Stimulated activated CD4-positive, alpha-beta T cell treated with anti-CD3 and anti-CD28 coated beads, Interleukin-12 subunit alpha, Interleukin-12 subunit beta, amount 100 ng/mL, for 24 hours (primary cell): ENCODE data around the gene CTSG.
A peak's percentile ranks its signal among the peaks of the same experiment; 100 is the strongest.
"Not testable (repeated sequence)": the region's sequence is repeated elsewhere in the genome, so short reads cannot be mapped to it uniquely, and the experiment has no call there.

Experiments
- DNase-seq, 2 experiments: peaks; one replicate each; pipeline ENCODE4 v3.0.0-alpha.2; 2020; ENCODE audit warnings: low read depth in 2 of 2

CTSG gene

GRCh38 chr14:24576182-24576581 is at the start of gene CTSG:
Gene CTSG (minus strand): TSS chr14:24576250. CDS start chr14:24576223, 27 bp downstream.
- no peak for DNase-seq

DNA sequence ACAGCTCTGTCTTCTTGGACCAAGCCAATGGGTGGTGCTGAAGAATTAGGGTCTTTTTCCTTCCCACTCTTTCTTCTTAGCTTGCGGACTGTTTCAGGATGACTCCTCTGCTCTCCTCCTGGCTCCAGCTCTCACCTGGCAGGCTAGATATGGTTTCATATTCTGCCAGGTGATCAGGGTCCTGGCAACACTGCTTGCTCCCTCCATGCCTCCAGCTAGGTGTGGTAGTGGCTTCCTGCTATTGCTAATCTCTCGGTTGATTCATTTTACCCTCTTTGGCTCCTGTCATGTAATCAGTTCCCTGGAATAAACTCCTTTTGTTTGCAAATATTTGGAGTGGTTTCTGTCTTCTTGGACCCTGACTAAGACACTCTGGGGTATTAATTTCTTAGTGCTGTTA is 37.7 kb upstream of the CTSG start:
- no peak for DNase-seq

DNA sequence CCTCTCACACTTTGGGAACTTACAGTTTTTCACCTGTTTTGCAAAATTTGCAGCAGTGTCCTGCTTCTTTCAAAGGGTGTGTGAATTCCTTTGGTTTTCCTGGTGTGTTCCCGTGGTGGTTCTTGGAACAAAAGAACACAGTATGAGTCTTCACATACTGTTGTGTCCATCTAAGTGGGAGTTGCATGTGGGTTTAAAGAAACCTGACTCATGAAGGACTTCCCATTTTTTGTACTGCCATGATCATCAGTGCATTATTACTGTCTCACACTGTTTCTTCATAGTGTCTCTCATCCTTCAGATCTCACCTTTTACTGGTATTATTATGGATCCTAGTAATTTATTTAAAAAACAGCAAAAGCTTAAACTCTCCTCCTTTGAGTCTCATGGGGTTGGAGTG is 37.2 kb upstream of the CTSG start:
- no peak for DNase-seq

DNA sequence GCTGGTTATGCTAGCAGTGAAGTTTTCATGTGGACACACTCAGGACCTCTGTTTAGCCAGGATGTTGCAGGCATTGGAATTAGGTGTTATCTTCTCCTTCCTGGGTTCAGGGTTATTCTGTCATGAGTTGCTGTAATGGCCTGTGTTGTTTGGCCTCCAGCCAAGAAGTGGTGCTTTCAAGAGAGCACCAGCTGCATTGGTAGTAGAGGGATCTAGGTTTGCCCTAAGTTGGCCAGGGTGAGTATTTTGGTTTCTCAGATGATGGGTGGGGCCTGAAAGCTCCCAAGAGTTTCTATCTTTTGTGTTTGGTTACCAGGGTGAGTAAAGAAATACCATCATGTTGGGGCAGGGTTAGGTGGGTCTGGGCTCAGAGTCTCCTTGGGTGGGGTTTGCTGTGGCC is 36.1 kb upstream of the CTSG start:
- DNase-seq: no peak

GRCh38 chr14:24609655-24610344 is 33.8 kb upstream of the CTSG start, which contains the start of gene GZMH:
Gene GZMH (minus strand): TSS chr14:24609685. CDS start chr14:24609613, 72 bp downstream.
- DNase-seq: no peak

DNA sequence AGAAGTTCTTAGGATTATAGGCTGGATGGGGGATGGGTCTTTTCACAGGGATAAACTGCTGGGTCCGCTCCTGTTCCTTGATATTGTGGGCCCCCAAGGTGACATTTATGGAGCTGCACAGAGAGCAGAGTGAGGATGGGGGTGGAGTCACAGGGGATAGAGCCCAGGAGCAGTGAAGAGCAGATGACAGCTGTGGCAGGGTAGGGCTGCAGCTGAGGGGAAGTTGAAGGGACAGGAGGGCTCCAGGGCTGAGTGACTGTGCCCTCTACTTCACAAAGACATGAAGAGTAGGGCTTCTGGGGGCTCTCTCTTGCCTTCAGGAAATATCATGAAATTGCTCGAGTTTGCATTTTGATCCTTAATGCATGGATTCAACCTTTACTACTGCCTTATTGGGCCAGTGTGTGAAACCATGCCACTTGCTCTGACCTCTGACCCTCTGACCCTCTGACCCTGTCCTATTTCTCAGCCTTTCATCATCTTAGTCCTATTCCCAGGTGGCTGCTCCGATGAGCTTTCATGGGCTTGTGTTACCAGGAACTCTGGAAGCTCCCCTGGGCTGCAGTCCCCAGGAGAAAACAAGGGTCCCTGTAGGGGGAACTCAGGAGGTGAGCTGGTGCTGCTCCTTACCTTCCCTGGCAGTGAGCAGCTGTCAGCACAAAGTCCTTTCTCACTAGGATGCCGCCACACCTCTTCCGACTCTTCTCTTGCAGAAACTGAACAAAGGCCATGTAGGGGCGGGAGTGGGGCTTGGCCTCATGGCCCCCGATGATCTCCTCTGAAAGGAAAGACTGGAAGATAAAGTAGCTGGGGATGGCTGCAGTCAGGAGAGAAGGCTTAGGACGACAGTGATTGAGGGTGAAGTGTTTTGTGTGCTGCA is 31.8 kb upstream of the CTSG start:
- DNase-seq: no peak

DNA sequence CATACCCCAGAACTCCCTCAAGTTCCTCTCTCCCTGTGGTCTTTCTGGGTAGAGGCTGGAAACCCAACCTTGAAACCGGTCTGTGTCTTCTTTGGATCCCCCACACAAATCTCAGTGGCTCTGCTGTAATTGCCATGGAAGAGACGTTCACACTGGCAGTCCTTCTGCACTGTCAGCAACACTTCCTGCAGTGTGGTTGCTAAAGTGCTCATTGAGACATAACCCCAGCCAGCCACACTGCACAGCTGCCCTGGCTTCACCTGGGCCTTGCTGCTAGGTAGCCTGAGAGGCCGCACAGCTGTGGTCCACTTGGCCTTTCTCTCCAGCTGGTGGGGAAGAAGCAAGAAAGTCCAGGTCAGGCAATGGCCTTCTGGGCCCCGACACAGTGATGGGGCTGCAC is 31.0 kb upstream of the CTSG start:
- DNase-seq: no peak

DNA sequence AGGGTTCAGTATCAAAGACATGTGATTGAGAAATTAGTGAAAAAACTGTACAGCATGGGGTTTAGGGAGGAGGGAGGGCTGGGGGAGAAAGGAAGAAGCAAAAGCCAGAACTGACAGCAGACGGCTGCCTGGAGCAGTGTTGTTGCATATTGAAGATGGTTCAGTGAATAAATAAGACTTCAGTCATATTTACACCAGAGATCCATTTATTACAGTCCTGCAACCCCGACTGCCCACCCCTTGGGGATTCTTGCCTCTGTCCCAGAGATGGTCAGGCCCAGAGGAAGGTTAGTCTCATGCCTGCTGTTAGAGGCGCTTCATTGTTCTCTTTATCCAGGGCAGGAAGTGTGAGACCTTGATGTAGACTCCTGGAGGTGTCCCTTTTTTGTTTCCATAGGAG is 30.2 kb upstream of the CTSG start:
- no peak for DNase-seq

- DNase-seq: peak; percentile 53 to 75
Observed at GRCh38 chr14:24605435-24606190, 29.6 kb upstream of the CTSG start.

DNA sequence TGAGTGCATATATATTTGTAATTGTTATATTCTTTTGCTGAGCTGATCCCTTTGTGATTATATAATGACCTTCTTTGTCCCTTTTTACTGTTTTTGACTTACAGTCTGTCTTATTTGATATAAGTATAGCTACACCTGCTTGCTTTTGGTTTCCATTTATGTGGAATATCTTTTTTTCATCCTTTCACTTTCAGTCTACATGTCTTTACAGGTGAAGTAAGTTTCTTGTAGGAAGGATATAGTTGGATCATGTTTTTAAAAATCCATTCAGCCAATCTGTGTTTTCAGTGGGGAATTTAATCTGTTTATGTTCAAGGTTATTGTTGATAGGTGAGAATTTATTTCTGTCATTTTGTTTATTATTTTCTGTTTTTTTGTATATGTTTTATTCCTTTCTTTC is 21.4 kb upstream of the CTSG start:
- DNase-seq: no peak

- DNase-seq: no peak
Observed at GRCh38 chr14:24595073-24595808, 19.2 kb upstream of the CTSG start.

DNA sequence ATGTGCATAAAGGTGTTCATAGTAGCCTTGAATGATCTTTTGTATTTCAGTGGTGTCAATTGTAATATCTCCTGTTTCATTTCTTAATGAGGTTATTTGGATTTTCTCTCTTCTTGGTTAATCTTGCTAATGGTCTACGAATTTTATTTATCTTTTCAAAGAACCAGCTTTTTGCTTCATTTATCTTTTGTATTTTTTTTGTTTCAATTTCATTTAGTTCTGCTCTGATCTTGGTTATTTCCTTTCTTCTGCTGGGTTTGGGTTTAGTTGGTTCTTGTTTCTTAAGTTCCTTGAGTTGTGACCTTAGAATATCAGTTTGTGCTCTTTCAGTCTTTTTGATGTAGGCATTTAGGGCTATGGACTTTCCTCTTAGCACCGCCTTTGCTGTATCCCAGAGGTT is 15.0 kb upstream of the CTSG start:
- not testable (repeated sequence) for DNase-seq

DNA sequence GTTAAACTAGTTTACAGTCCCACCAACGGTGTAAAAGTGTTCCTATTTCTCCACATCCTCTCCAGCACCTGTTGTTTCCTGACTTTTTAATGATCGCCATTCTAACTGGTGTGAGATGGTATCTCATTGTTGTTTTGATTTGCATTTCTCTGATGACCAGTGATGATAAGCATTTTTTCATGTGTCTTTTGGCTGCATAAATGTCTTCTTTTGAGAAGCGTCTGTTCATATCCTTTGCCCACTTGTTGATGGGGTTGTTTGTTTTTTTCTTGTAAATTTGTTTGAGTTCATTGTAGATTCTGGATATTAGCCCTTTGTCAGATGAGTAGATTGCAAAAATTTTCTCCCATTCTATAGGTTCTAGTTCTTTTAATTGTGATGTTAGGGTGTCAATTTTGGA is 8.4 kb upstream of the CTSG start:
- DNase-seq: not testable (repeated sequence)

DNA sequence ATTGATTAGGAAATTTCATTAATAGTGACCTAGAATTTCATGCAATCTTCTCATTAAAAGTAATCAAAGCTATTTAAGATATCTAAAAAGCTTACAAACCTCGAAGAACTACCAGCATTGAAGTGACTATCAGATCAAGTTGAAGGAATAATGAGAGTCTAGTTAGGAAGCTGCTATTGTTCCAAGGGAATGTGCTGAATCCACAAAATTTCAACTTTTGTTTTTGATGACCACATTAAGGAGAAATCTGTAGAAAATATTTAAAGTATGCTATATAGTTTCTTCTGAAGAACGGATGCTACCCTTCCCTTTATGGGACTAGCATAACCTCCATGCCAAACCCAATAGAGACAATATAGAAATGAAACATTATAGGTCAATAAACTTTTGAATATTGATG is 2.5 kb upstream of the CTSG start:
- no peak for DNase-seq

- no peak for DNase-seq
Observed at GRCh38 chr14:24576771-24577170, 721 bp upstream of the CTSG start.

- no peak for DNase-seq
Observed at GRCh38 chr14:24574206-24574774, 1.8 kb downstream of the CTSG start.

GRCh38 chr14:24566318-24566717 is 9.7 kb downstream of the CTSG start:
- no peak for DNase-seq

GRCh38 chr14:24565766-24566165 is 10.3 kb downstream of the CTSG start:
- no peak for DNase-seq

DNA sequence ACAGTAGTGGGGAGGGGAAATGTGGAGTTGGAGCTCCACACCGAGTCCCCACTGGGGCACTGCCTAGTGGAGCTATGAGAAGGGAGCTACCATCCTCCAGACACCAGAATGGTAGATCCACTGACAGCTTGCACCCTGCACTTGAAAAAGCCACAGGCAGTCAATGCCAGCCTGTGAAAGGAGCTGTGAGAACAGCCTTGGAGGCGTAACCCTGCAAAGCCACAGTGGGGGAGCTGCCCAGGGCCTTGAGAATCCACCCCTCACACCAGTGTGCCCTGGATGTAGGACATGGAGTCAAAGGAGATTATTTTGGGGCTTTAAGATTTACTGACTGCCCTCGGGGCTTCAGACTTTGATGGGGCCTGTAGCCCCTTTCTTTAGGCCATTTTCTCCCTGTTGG is 12.5 kb downstream of the CTSG start:
- no peak for DNase-seq

DNA sequence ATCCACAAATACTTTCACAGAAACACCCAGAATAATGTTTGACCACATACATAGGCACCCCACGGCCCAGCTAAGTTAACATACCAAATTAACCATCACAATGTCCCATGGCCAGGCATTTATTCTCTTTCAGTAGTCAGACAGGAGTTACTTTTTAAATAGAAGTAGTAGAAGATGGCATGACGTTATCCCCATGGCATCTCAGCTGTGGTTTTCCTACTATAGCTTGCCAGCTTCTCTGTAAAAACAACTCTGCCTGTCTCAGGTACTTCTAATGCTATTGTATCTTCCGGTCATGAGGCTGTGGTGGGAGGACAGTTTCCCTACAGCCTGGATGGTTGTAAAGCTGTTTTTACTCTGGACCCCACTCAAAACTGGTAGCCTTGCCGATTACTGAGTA is 19.3 kb downstream of the CTSG start:
- DNase-seq: no peak

GRCh38 chr14:24549064-24549463 is 27.0 kb downstream of the CTSG start:
- DNase-seq: not testable (repeated sequence)
